Peyer's patch (tissue), 4 donors: ENCODE data around the gene NUP214. TPM values are rescaled to one million over a fixed set of nuclear protein-coding genes. Genes with fewer than 3 reads are reported as not detected.

Experiments used
- DNase-seq, 3 donors: peaks; one replicate each; pipeline ENCODE4 v3.0.0-alpha.2; 2017 to 2019
- H3K27ac ChIP-seq, 4 donors: fragments of 200-600 bp; sonication (generic); one replicate each; pipeline ENCODE4 v1.5.1; 2016 to 2019
- H3K27me3 ChIP-seq, 2 donors: fragments of 200-600 bp; sonication (generic); one replicate each; pipeline ENCODE4 v1.5.1; 2019
- H3K36me3 ChIP-seq, 3 donors: fragments of 200-600 bp; sonication (generic); one replicate each; pipeline ENCODE4 v1.5.1; 2016 to 2019
- H3K4me1 ChIP-seq, 4 donors: fragments of 200-600 bp; sonication (generic); one replicate each; pipeline ENCODE4 v1.5.1; 2016 to 2019
- H3K4me3 ChIP-seq, 4 donors: fragments of 200-600 bp; sonication (generic); 1 replicate in 3 of 4; 2 replicates in 1 of 4; pipeline ENCODE4 v1.5.1; 2016 to 2019; ENCODE audit warnings: mild to moderate bottlenecking in 1 of 4
- H3K9me3 ChIP-seq, 4 donors: fragments of 200-600 bp; sonication (generic); one replicate each; pipeline ENCODE4 v1.5.1; 2016 to 2019; ENCODE audit warnings: mild to moderate bottlenecking in 1 of 4
- POLR2A ChIP-seq, 2 donors: fragments of 450-650 bp; IDR thresholded peaks; one replicate each; pipeline ENCODE4 v1.5.1; 2017; ENCODE audit warnings: antibody characterized with exemption in 2 of 2, mild to moderate bottlenecking in 2 of 2, moderate library complexity in 2 of 2
- total RNA-seq, 4 donors: library from RNA; depleted of rRNA; stranded (reverse); fragments of >200 nt; gene quantifications; one replicate each; pipeline ENCODE4 v1.1.0, GENCODE V29; 2016
- TF ChIP-seq, protein P1 (sequence below), 6 experiments: fragments of 450-650 bp in 4 of 6; fragments of 200-600 bp in 2 of 6; sonication (generic) in 1 of 6; IDR thresholded peaks; one replicate each; pipeline ENCODE4 v1.5.1; 2017 to 2019; ENCODE audit warnings: antibody characterized with exemption in 6 of 6, mild to moderate bottlenecking in 3 of 6, moderate library complexity in 1 of 6

NUP214 gene
- total RNA-seq, 4 donors from 2014 or later = 48.2 to 159 (median 88.2) TPM

DNA sequence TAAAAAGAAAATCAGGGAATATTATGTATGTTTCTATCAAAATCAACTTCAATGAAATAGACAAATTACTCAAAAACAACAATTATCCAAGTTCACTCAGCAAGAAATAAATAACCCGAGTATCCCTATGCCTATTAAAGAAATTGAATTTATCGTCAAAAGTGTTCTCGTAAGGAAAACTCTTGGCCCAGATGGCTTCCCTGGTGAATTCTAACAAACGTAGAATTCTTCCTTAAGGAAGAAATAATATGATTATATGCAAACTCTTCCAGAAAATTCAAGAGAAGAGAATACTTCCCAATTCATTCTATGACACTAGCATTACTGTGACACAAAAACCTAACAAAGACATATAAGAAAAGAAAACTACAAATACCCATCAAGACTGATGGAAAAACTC lies 121.2 kb downstream of the NUP214 start:
- peaks cover 0 to 2% (median 0%) of the 10 kb centered on the region in 4 donors for H3K4me1 ChIP-seq

DNA sequence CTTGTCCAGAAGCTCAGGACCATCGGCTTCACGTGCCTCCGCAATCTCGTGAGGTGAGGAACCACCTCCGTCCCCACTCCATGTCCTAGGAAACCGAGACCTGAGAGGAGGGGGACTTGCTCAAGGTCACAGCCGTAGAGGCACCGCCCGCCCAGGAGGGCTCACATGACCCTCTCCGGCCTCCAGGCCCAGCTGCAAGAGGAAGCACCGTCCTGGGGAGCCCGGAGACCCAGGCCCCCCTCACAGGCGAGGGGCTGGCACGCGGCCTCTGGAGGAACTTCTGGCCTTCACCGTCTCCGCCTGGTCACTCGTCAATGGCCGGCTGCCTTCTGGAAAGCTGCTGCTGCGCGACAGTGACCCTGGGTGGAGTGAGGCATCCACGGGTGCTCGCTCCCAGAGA lies 126.7 kb downstream of the NUP214 start:
- no peak for DNase-seq
- Histone ChIP-seq H3K27me3 (no peaks in the 10 kb centered on the region), H3K4me1 (peaks cover 0 to 41% (median 17%) of the 10 kb centered on the region in 4 donors), H3K9me3 (no peaks in the 10 kb centered on the region), H3K4me3 (peak overlapping the region; percentile 17 to 37 (median 37)), H3K36me3 (no peaks in the 10 kb centered on the region), H3K27ac (peak overlapping the region; percentile 56 to 92 (median 65))
- TF ChIP-seq, protein P1, sequence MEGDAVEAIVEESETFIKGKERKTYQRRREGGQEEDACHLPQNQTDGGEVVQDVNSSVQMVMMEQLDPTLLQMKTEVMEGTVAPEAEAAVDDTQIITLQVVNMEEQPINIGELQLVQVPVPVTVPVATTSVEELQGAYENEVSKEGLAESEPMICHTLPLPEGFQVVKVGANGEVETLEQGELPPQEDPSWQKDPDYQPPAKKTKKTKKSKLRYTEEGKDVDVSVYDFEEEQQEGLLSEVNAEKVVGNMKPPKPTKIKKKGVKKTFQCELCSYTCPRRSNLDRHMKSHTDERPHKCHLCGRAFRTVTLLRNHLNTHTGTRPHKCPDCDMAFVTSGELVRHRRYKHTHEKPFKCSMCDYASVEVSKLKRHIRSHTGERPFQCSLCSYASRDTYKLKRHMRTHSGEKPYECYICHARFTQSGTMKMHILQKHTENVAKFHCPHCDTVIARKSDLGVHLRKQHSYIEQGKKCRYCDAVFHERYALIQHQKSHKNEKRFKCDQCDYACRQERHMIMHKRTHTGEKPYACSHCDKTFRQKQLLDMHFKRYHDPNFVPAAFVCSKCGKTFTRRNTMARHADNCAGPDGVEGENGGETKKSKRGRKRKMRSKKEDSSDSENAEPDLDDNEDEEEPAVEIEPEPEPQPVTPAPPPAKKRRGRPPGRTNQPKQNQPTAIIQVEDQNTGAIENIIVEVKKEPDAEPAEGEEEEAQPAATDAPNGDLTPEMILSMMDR (IDR thresholded peaks at IDR 0.05) = no peak
- TF ChIP-seq POLR2A (IDR thresholded peaks at IDR 0.05) = no peak

More for the DNA sequence above, 121.2 kb downstream of the NUP214 start:
- Histone ChIP-seq H3K9me3 (no peaks in the 10 kb centered on the region), H3K27me3 (no peaks in the 10 kb centered on the region), H3K27ac (no peak overlapping the region), H3K36me3 (no peaks in the 10 kb centered on the region), H3K4me3 (no peak overlapping the region)
- no peak for DNase-seq
- TF ChIP-seq, protein P1 (IDR thresholded peaks at IDR 0.05) = no peak
- TF ChIP-seq POLR2A (IDR thresholded peaks at IDR 0.05) = no peak

DNA sequence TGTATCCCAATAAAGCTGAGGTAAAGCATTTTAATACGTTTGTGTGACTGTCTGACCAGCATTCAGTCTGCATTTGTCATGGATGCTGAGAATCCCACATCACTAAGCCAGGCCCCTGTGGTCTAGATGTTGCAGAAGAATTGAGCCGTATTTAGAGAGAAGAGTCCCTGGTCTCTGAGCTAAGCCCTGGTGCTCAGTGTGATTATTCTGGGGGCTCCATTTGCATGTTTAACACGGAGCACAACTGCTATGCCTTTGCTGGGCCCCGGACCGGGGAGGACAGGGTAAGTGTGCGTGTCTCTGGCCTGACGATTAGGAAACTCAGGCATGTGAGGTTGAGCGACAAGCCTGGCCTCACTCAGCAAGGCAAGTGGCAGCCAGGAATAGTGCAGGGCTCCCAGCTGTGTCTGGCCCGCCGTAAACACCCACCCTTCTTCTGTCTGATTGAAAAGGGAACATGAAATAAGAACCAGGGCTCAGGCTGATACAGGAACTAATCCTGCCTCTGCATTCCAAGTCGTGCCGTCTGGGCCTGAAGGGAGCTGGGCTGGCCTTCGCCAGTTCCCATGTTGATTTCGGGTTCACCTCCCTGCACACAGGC lies 128.6 kb downstream of the NUP214 start:
- peaks cover 0 to 41% (median 17%) of the 10 kb centered on the region in 4 donors for H3K4me1 ChIP-seq
- TF ChIP-seq POLR2A (IDR thresholded peaks at IDR 0.05) = no peak
- TF ChIP-seq, protein P1 (IDR thresholded peaks at IDR 0.05) = no peak
- no peaks in the 10 kb centered on the region for H3K27me3 ChIP-seq
- H3K9me3 ChIP-seq = no peaks in the 10 kb centered on the region
- peak in 2 of 3 donors; percentile 47 to 69 for DNase-seq
- no peaks in the 10 kb centered on the region for H3K36me3 ChIP-seq
- peak overlapping the region in 3 of 4 donors; percentile 45 to 92 (median 74) for H3K27ac ChIP-seq
- no peak overlapping the region for H3K4me3 ChIP-seq

DNA sequence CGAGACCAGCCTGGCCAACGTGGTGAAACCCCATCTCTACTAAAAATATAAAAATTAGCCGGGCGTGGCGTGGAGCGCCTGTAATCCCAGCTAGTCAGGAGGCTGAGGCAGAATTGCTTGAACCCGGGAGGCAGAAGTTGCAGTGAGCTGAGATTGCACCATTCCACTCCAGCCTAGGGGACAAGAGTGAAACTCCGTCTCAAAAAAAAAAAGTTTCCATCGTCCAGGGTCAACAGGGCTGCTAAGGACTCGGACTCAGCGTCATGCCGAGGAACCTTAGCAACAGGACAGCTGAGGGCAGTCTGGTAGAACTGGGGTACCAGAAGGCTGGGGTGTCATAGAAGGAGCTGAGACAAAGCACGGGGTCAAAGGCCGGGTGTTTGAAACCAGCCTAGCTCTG lies 129.2 kb downstream of the NUP214 start:
- H3K36me3 ChIP-seq = no peaks in the 10 kb centered on the region
- no peak overlapping the region for H3K4me3 ChIP-seq
- H3K9me3 ChIP-seq = no peaks in the 10 kb centered on the region
- DNase-seq = no peak
- TF ChIP-seq, protein P1 (IDR thresholded peaks at IDR 0.05) = no peak
- no peak for TF ChIP-seq POLR2A (IDR thresholded peaks at IDR 0.05)
- H3K27me3 ChIP-seq = no peaks in the 10 kb centered on the region
- H3K4me1 ChIP-seq = peaks cover 0 to 41% (median 17%) of the 10 kb centered on the region in 4 donors
- H3K27ac ChIP-seq = peak overlapping the region; percentile 46 to 92 (median 74)

DNA sequence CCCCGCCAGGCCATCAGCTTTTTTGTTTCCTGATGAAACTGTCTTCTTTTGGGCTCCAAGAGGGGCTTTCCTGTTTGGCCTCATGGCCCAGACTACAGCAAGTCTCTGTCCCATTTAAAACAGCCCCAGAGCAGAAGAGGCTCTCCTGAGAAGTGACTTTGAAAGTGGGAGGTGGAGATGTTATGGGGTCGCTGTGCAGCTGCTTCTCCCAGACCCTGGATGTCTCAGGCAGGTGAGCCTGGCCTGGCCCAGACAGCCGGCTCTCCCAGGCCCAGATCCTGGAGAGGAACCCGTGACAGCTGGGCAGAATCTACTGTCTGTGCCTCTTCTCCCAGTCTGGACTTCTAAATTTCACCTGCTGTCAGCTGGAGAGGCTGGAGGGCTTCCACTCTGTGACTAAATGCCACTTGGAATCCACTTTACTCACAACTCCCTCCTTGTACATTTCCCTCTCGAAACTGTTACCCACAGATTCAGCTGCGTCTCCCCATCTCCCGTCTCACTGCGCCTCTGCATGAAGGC lies 130.4 kb downstream of the NUP214 start:
- no peaks in the 10 kb centered on the region for H3K9me3 ChIP-seq
- peak overlapping the region; percentile 73 to 92 (median 80) for H3K27ac ChIP-seq
- H3K4me3 ChIP-seq = peak overlapping the region; percentile 22 to 50 (median 32)
- DNase-seq = no peak
- no peaks in the 10 kb centered on the region for H3K27me3 ChIP-seq
- H3K36me3 ChIP-seq = peaks cover 0 to 11% (median 0%) of the 10 kb centered on the region in 3 donors
- TF ChIP-seq, protein P1 (IDR thresholded peaks at IDR 0.05) = no peak
- TF ChIP-seq POLR2A (IDR thresholded peaks at IDR 0.05) = no peak
- H3K4me1 ChIP-seq = peaks cover 0 to 41% (median 17%) of the 10 kb centered on the region in 4 donors
